Activated gamma-delta T cell treated with Interleukin-2 at 50 U/mL for 16 hours (primary cell): Measurements from ENCODE around the gene TOB1.

Source experiments
- DNase-seq: peaks from one replicate; pipeline ENCODE4 v3.0.0-alpha.2; 2020

The TOB1 gene

GRCh38 chr17:50844117-50844700, 21.9 kb downstream of the TOB1 start:
- no peak for DNase-seq

- DNase-seq: no peak
Observed at GRCh38 chr17:50843150-50843905, 22.8 kb downstream of the TOB1 start.

- DNase-seq: no peak
Observed at GRCh38 chr17:50842506-50843149, 23.5 kb downstream of the TOB1 start.

GRCh38 chr17:50841949-50842354, 24.2 kb downstream of the TOB1 start:
- DNase-seq: peak; percentile 40

- DNase-seq: no peak
Observed at GRCh38 chr17:50841277-50841948, 24.7 kb downstream of the TOB1 start.

GRCh38 chr17:50840311-50840851, 25.8 kb downstream of the TOB1 start:
- no peak for DNase-seq

- DNase-seq: no peak
Observed at GRCh38 chr17:50839591-50840310, 26.4 kb downstream of the TOB1 start.

GRCh38 chr17:50837980-50838954, 27.9 kb downstream of the TOB1 start:
- no peak for DNase-seq

- DNase-seq: no peak
Observed at GRCh38 chr17:50837286-50837979, 28.7 kb downstream of the TOB1 start.

GRCh38 chr17:50836826-50837225, 29.3 kb downstream of the TOB1 start:
- no peak for DNase-seq

- no peak for DNase-seq
Observed at GRCh38 chr17:50835301-50836234, 30.6 kb downstream of the TOB1 start, which contains the start of gene WFIKKN2. WFIKKN2 (plus strand) TSS chr17:50835586; CDS start chr17:50835938, 352 bp downstream.

GRCh38 chr17:50834429-50835300, 31.5 kb downstream of the TOB1 start:
- DNase-seq: no peak

- DNase-seq: no peak
Observed at GRCh38 chr17:50833510-50834428, 32.4 kb downstream of the TOB1 start.

GRCh38 chr17:50832864-50833381, 33.2 kb downstream of the TOB1 start:
- no peak for DNase-seq

GRCh38 chr17:50832267-50832863, 33.8 kb downstream of the TOB1 start:
- DNase-seq: no peak

- no peak for DNase-seq
Observed at GRCh38 chr17:50831471-50831928, 34.7 kb downstream of the TOB1 start.
